ENCODE results near the gene ANKUB1.

Gene ANKUB1

GRCh38 chr3:149764302-149764701, 28.1 kb downstream of the ANKUB1 start:
- DNase-seq (ENCODE audit: low read depth): no peak
- TF ChIP-seq CTCF (conservative IDR thresholded peaks at IDR 0.05; ENCODE audit: low read depth, low read length): peak; percentile 16
- H3K4me3 ChIP-seq (ENCODE audit: low read length): no peak overlapping the region

GRCh38 chr3:149763565-149764195, 28.7 kb downstream of the ANKUB1 start:
- no peak for DNase-seq (ENCODE audit: low read depth)

GRCh38 chr3:149753717-149754116, 38.6 kb downstream of the ANKUB1 start:
- no peak for DNase-seq (ENCODE audit: low read depth)
- no peak for TF ChIP-seq CTCF (conservative IDR thresholded peaks at IDR 0.05; ENCODE audit: low read depth, low read length)
- H3K4me3 ChIP-seq (ENCODE audit: low read length): no peak overlapping the region

More at GRCh38 chr3:149763565-149764195, 28.7 kb downstream of the ANKUB1 start:
- no peak for TF ChIP-seq CTCF (conservative IDR thresholded peaks at IDR 0.05; ENCODE audit: low read depth, low read length)
- no peak overlapping the region for H3K4me3 ChIP-seq (ENCODE audit: low read length)

GRCh38 chr3:149752788-149753136, 39.6 kb downstream of the ANKUB1 start:
- H3K4me3 ChIP-seq (ENCODE audit: low read length): peak overlapping the region; percentile 94
- no peak for DNase-seq (ENCODE audit: low read depth)
- no peak for TF ChIP-seq CTCF (conservative IDR thresholded peaks at IDR 0.05; ENCODE audit: low read depth, low read length)

- TF ChIP-seq CTCF (conservative IDR thresholded peaks at IDR 0.05; ENCODE audit: low read depth, low read length): peak; percentile 34
- H3K4me3 ChIP-seq (ENCODE audit: low read length): peak within 1 kb of the TSS; percentile 94
- peak; percentile 49 for DNase-seq (ENCODE audit: low read depth)
Measured at GRCh38 chr3:149752051-149752787, 40.1 kb downstream of the ANKUB1 start, which contains the start of gene COMMD2. Gene COMMD2, minus strand, starts transcription at chr3:149752489. Its CDS starts 45 bp downstream, at chr3:149752444.

- no peak for DNase-seq (ENCODE audit: low read depth)
- no peak for TF ChIP-seq CTCF (conservative IDR thresholded peaks at IDR 0.05; ENCODE audit: low read depth, low read length)
- peak overlapping the region; percentile 94 for H3K4me3 ChIP-seq (ENCODE audit: low read length)
Measured at GRCh38 chr3:149751551-149751950, 40.8 kb downstream of the ANKUB1 start.

GRCh38 chr3:149744606-149745005, 47.7 kb downstream of the ANKUB1 start:
- H3K4me3 ChIP-seq (ENCODE audit: low read length): no peak overlapping the region
- DNase-seq (ENCODE audit: low read depth): no peak
- no peak for TF ChIP-seq CTCF (conservative IDR thresholded peaks at IDR 0.05; ENCODE audit: low read depth, low read length)

Data from retinal pigment epithelial cell (primary cell).